Loucy (cell line): ENCODE data around the gene FAM193B.

Source experiments
- CTCF ChIP-seq: fragments of 200-600 bp; sonication (generic); conservative IDR thresholded peaks from 2 replicates; pipeline ENCODE4 v1.5.1; 2014; ENCODE audit warnings: mild to moderate bottlenecking, antibody characterized with exemption, low read length
- EZH2phosphoT487 ChIP-seq: fragments of 200-600 bp; IDR thresholded peaks from 2 replicates; pipeline ENCODE4 v1.6.1; 2018; ENCODE audit warnings: antibody characterized with exemption, mild to moderate bottlenecking, moderate library complexity, borderline replicate concordance

DNA sequence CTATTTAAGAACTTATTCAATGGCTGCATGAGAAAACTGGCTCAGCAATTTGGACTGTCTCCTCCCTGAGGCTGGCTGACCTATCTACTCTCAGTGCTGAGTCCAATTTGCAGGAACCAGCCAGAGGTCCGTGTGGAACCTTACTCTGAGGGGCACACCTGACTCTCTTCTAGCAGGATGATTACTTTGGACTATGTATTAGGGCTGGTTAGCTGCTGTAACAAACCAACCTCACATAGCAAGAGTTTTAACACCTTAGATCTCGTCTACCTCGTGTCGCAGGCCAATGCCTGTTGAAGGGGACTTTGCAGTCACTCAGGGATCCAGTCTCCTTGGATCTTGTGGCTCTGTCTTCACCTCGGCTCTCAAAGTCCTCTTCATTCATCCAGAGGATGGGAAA is 3.4 kb upstream of the FAM193B start:
- TF ChIP-seq CTCF (no peak), EZH2phosphoT487 (no peak)
